Keratinocyte (primary cell): Measurements from ENCODE around the gene GEMIN8. TPM values are rescaled to one million over a fixed set of nuclear protein-coding genes. Genes with fewer than 3 reads are reported as not detected.

Source experiments
- DNase-seq: peaks from one replicate; pipeline ENCODE4 v3.0.0-alpha.2; 2011; ENCODE audit warnings: low read depth, missing footprints, low spot score
- FAIRE-seq: peaks from 2 replicates; lab custom pipeline; 2011; peaks lifted over from hg19 to GRCh38; lab: Jason Lieb, UNC
- H2AFZ ChIP-seq: 2 replicates; pipeline ENCODE4 v1.6.0; 2012; ENCODE audit warnings: low read length, control low read depth, inconsistent platforms; ENCODE audit not compliant: control insufficient read depth
- H3K27ac ChIP-seq: 2 replicates; pipeline ENCODE4 v1.5.1; 2011; ENCODE audit warnings: low read length; ENCODE audit not compliant: control insufficient read depth, insufficient read depth
- H3K27me3 ChIP-seq: 3 replicates; pipeline ENCODE4 v1.6.0; 2011; ENCODE audit warnings: low read length; ENCODE audit not compliant: control insufficient read depth, insufficient read depth; ENCODE audit errors: extremely low read depth
- H3K36me3 ChIP-seq, 2 experiments: 2 replicates in 1 of 2; 3 replicates in 1 of 2; pipeline ENCODE4 v1.5.1; 2011; ENCODE audit warnings: low read length in 2 of 2, mild to moderate bottlenecking in 1 of 2; ENCODE audit not compliant: control insufficient read depth in 2 of 2, insufficient read depth in 2 of 2; ENCODE audit errors: extremely low read depth in 1 of 2
- H3K4me1 ChIP-seq: 3 replicates; pipeline ENCODE4 v1.5.1; 2011; ENCODE audit warnings: low read length; ENCODE audit not compliant: control insufficient read depth, insufficient read depth; ENCODE audit errors: extremely low read depth
- H3K4me2 ChIP-seq: 3 replicates; pipeline ENCODE4 v1.6.0; 2011; ENCODE audit warnings: low read depth, low read length; ENCODE audit not compliant: control insufficient read depth, insufficient read depth; ENCODE audit errors: extremely low read depth
- H3K4me3 ChIP-seq, 3 experiments: fragments of 200-600 bp in 1 of 3; sonication (generic) in 1 of 3; 2 replicates in 2 of 3; 3 replicates in 1 of 3; pipeline ENCODE4 v1.5.1; 2011 to 2016; ENCODE audit warnings: low read length in 3 of 3, mild to moderate bottlenecking in 3 of 3, control low read depth in 2 of 3, inconsistent platforms in 1 of 3, low read depth in 1 of 3, mixed read lengths in 1 of 3, mixed run types in 1 of 3, moderate library complexity in 1 of 3; ENCODE audit not compliant: control insufficient read depth in 2 of 3, insufficient read depth in 2 of 3; ENCODE audit errors: extremely low read depth in 1 of 3
- H3K79me2 ChIP-seq: 2 replicates; pipeline ENCODE4 v1.6.0; 2012; ENCODE audit warnings: low read length; ENCODE audit not compliant: control insufficient read depth, insufficient read depth
- H3K9ac ChIP-seq: 3 replicates; pipeline ENCODE4 v1.6.0; 2011; ENCODE audit warnings: low read length; ENCODE audit not compliant: control insufficient read depth, insufficient read depth; ENCODE audit errors: extremely low read depth
- H3K9me1 ChIP-seq: 3 replicates; pipeline ENCODE4 v1.6.0; 2011; ENCODE audit warnings: low read length; ENCODE audit not compliant: control insufficient read depth, insufficient read depth; ENCODE audit errors: extremely low read depth
- H3K9me3 ChIP-seq: 2 replicates; pipeline ENCODE4 v1.5.1; 2012; ENCODE audit warnings: low read depth, low read length; ENCODE audit not compliant: control insufficient read depth
- H4K20me1 ChIP-seq: 3 replicates; pipeline ENCODE4 v1.6.0; 2011; ENCODE audit warnings: low read length; ENCODE audit not compliant: control insufficient read depth, insufficient read depth; ENCODE audit errors: extremely low read depth
- CTCF ChIP-seq, 3 experiments: IDR thresholded peaks in 1 of 3; conservative IDR thresholded peaks in 1 of 3; optimal IDR thresholded peaks in 1 of 3; 2 replicates in 2 of 3; 3 replicates in 1 of 3; pipeline versions ENCODE3 to v1.5.1; 2011; ENCODE audit warnings: low read length in 3 of 3, mild to moderate bottlenecking in 3 of 3, moderate library complexity in 2 of 3, control low read depth in 1 of 3, inconsistent platforms in 1 of 3; ENCODE audit not compliant: insufficient read depth in 2 of 3; ENCODE audit errors: extremely low read depth in 1 of 3
- EZH2 ChIP-seq: IDR thresholded peaks from one replicate; pipeline ENCODE4 v1.6.1; 2012; ENCODE audit warnings: inconsistent platforms, mild to moderate bottlenecking, low read length, moderate library complexity
- dilution Hi-C: fragments of 300-500 bp; cut with MboI; formaldehyde crosslinking; loops from one replicate; pipeline ENCODE4 v1.7.0; 2020; ENCODE audit warnings: low sequenced_read_pairs; ENCODE audit not compliant: extremely low pct_ligation_motif_present
- polyA plus RNA-seq, 5 experiments: library from polyadenylated mRNA; depleted of rRNA in 3 of 5; stranded (reverse) in 3 of 5; stranded (forward) in 1 of 5; unstranded in 1 of 5; fragments of >200 nt; gene quantifications; 1 replicate in 1 of 5; 2 replicates in 3 of 5; 3 replicates in 1 of 5; pipeline versions ENCODE4 v1.2.1 to v1.2.3, GENCODE V29; 2011 to 2012; ENCODE audit warnings: missing spikeins in 2 of 5, low read depth in 1 of 5, low replicate concordance in 1 of 5

The GEMIN8 gene
- polyA plus RNA-seq, 1 donor (not counting 4 experiments of a cell fraction or from before 2014, with no cell fraction given) = 38.8 TPM

GRCh38 chrX:14015294-14015693 is 14.4 kb downstream of the GEMIN8 start:
- TF ChIP-seq EZH2 (no peak), CTCF (optimal IDR thresholded peaks at IDR 0.05 in 1 of 3, IDR thresholded peaks at IDR 0.05 in 1 of 3, conservative IDR thresholded peaks at IDR 0.05 in 1 of 3; ENCODE audit: extremely low read depth in 1 of 3, insufficient read depth in 2 of 3, low read length in 3 of 3) (no peak)
- no peak overlapping the region for H3K27ac ChIP-seq
- H3K79me2 ChIP-seq = no peaks in the 10 kb centered on the region
- no peaks in the 10 kb centered on the region for H3K27me3 ChIP-seq
- no peaks in the 10 kb centered on the region for H3K9me3 ChIP-seq
- H4K20me1 ChIP-seq = no peaks in the 10 kb centered on the region
- H3K4me1 ChIP-seq = peaks cover 5% of the 10 kb centered on the region
- H3K9me1 ChIP-seq = peaks cover 2% of the 10 kb centered on the region
- no peak overlapping the region for H3K9ac ChIP-seq
- H3K4me3 ChIP-seq = no peak overlapping the region
- dilution Hi-C loops = no loop called here
- no peak overlapping the region for H2AFZ ChIP-seq
- FAIRE-seq (no peak), DNase-seq (no peak)
- H3K36me3 ChIP-seq = peaks cover 5 to 13% of the 10 kb centered on the region in 2 experiments
- H3K4me2 ChIP-seq = no peak overlapping the region

GRCh38 chrX:14014526-14014925 is 15.2 kb downstream of the GEMIN8 start:
- peaks cover 1 to 10% of the 10 kb centered on the region in 2 experiments for H3K36me3 ChIP-seq
- H3K27ac ChIP-seq = no peak overlapping the region
- no peak for DNase-seq
- no peak overlapping the region for H3K4me3 ChIP-seq
- H3K9me1 ChIP-seq = peaks cover 2% of the 10 kb centered on the region
- TF ChIP-seq EZH2 (no peak), CTCF (optimal IDR thresholded peaks at IDR 0.05 in 1 of 3, IDR thresholded peaks at IDR 0.05 in 1 of 3, conservative IDR thresholded peaks at IDR 0.05 in 1 of 3; ENCODE audit: extremely low read depth in 1 of 3, insufficient read depth in 2 of 3, low read length in 3 of 3) (no peak)
- no peaks in the 10 kb centered on the region for H3K79me2 ChIP-seq
- H2AFZ ChIP-seq = no peak overlapping the region
- peaks cover 5% of the 10 kb centered on the region for H3K4me1 ChIP-seq
- FAIRE-seq = no peak
- no peaks in the 10 kb centered on the region for H3K9me3 ChIP-seq
- H3K27me3 ChIP-seq = no peaks in the 10 kb centered on the region
- no peaks in the 10 kb centered on the region for H4K20me1 ChIP-seq
- dilution Hi-C loops = no loop called here
- H3K9ac ChIP-seq = no peak overlapping the region
- no peak overlapping the region for H3K4me2 ChIP-seq
